Esophagus squamous epithelium (tissue), 5 donors: ENCODE results near the gene CPNE5. TPM values are rescaled to one million over a fixed set of nuclear protein-coding genes. Genes with fewer than 3 reads are reported as not detected.
A peak's percentile ranks its signal among the peaks of the same experiment; 100 is the strongest.

Experiments used
- DNase-seq: peaks from one replicate; lab custom pipeline; 2025; lab: John Stamatoyannopoulos, UW
- H3K27ac ChIP-seq, 4 donors: fragments of 200-600 bp; sonication (generic); one replicate each; pipeline ENCODE4 v1.5.1; 2016 to 2019; ENCODE audit warnings: mild to moderate bottlenecking in 1 of 4
- H3K27me3 ChIP-seq, 4 donors: fragments of 200-600 bp; sonication (generic); 1 replicate in 3 of 4; 2 replicates in 1 of 4; pipeline versions ENCODE4 v1.5.1 to v1.6.0; 2017 to 2021; ENCODE audit warnings: antibody characterized with exemption in 1 of 4
- H3K36me3 ChIP-seq, 3 donors: fragments of 200-600 bp; sonication (generic); one replicate each; pipeline ENCODE4 v1.5.1; 2016 to 2019
- H3K4me1 ChIP-seq, 3 donors: fragments of 200-600 bp; sonication (generic); one replicate each; pipeline ENCODE4 v1.5.1; 2017 to 2019
- H3K4me3 ChIP-seq, 4 donors: fragments of 200-600 bp; sonication (generic); 1 replicate in 3 of 4; 2 replicates in 1 of 4; pipeline ENCODE4 v1.5.1; 2016 to 2019; ENCODE audit warnings: mild to moderate bottlenecking in 2 of 4, moderate library complexity in 1 of 4
- H3K9me3 ChIP-seq, 3 donors: fragments of 200-600 bp; sonication (generic); one replicate each; pipeline ENCODE4 v1.5.1; 2016 to 2019
- CTCF ChIP-seq, 6 experiments: fragments of 450-650 bp in 4 of 6; fragments of 200-600 bp in 2 of 6; sonication (generic) in 2 of 6; IDR thresholded peaks; one replicate each; pipeline ENCODE4 v1.5.1; 2016 to 2019; ENCODE audit warnings: antibody characterized with exemption in 6 of 6, mild to moderate bottlenecking in 4 of 6, moderate library complexity in 4 of 6
- POLR2A ChIP-seq, 4 donors: fragments of 450-650 bp; IDR thresholded peaks; one replicate each; pipeline ENCODE4 v1.6.1; 2017; ENCODE audit warnings: antibody characterized with exemption in 4 of 4, mild to moderate bottlenecking in 4 of 4, moderate library complexity in 3 of 4
- WGBS, 2 donors: methylation state at CpG; one replicate each; pipeline ENCODE4 v1.1.5; 2018; 5-methylcytosine and 5-hydroxymethylcytosine counted together
- intact Hi-C: fragments of 100-400 bp; cut with DNase I; formaldehyde crosslinking; loops from one replicate; pipeline ENCODE4 v1.15.0; 2022
- total RNA-seq, 4 donors: library from RNA; depleted of rRNA; stranded (reverse); fragments of >200 nt; gene quantifications; one replicate each; pipeline ENCODE4 v1.1.0, GENCODE V29; 2016
- donor health status: DM: yes; HTN: yes; CAD: no.

CPNE5 gene
- total RNA-seq, 4 donors from 2014 or later = 1.2 to 2.5 (median 1.5) TPM

DNA sequence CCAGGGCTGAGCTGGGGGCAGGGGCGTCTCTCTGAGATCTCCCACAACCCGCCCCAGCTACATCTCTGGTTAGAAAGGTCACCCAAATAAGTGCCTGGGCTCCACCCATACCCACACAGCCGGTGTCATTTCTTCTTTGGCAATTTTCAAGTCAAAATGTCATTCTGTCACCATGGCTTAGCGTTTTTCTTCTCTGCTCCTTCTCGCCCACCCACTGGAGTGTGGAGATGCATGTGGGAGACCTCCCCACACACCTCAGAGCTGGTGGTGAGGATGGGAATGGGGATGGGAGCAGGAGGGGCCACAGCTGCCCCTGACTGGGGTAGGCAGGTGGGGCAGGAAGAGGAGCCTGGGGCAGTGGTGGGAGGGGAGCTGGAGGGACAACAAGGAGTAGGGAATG is 63.1 kb downstream of the CPNE5 start:
- Histone ChIP-seq H3K4me3 (no peak overlapping the region), H3K36me3 (no peaks in the 10 kb centered on the region), H3K27ac (no peak overlapping the region), H3K27me3 (peaks cover 0 to 21% (median 0%) of the 10 kb centered on the region in 4 donors), H3K4me1 (peaks cover 0 to 4% (median 0%) of the 10 kb centered on the region in 3 donors), H3K9me3 (no peaks in the 10 kb centered on the region)
- DNase-seq = no peak
- intact Hi-C loops = no loop called here
- TF ChIP-seq POLR2A (IDR thresholded peaks at IDR 0.05) (no peak), CTCF (IDR thresholded peaks at IDR 0.05) (no peak)
- WGBS, 2 donors = 73 to 79% methylated on average over 3 of the region's 5 CpGs

DNA sequence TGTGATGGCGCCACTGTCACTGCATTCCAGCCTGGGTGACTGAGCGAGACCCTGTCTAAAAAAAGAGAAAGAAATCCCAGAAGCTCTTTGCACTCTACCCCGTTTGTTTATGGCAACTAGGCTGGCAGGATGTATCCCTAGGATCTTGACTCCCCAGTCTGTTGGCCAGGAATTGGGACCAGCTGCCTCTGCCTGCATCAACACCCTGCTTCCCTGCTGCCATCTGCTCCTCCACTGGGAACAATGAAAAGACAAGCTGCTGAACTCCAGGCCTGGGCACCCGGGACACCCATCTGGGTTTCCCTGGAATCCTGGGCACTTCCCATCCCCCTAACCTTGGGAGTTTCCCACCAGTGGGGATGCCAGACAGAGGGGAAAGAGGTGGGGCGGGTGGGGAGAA is 64.9 kb downstream of the CPNE5 start:
- H3K36me3 ChIP-seq = no peaks in the 10 kb centered on the region
- peaks cover 0 to 18% (median 0%) of the 10 kb centered on the region in 4 donors for H3K27me3 ChIP-seq
- H3K9me3 ChIP-seq = no peaks in the 10 kb centered on the region
- no peak for DNase-seq
- H3K4me3 ChIP-seq = no peak overlapping the region
- no peak overlapping the region for H3K27ac ChIP-seq
- intact Hi-C loops = no loop called here
- H3K4me1 ChIP-seq = peaks cover 0 to 13% (median 8%) of the 10 kb centered on the region in 3 donors
- TF ChIP-seq POLR2A (IDR thresholded peaks at IDR 0.05) = no peak
- TF ChIP-seq CTCF (IDR thresholded peaks at IDR 0.05) = no peak
- WGBS, 2 donors = 78 to 80% methylated on average over 1 to 3 of the region's 5 CpGs

GRCh38 chr6:36772397-36772796 is 66.8 kb downstream of the CPNE5 start:
- WGBS, 2 donors = 84 to 86% methylated on average over 5 to 8 of the region's 8 CpGs
- TF ChIP-seq POLR2A (IDR thresholded peaks at IDR 0.05) (no peak), CTCF (IDR thresholded peaks at IDR 0.05) (no peak)

GRCh38 chr6:36771145-36771544 is 68.1 kb downstream of the CPNE5 start:
- Histone ChIP-seq H3K36me3 (no peaks in the 10 kb centered on the region), H3K27me3 (peaks cover 0 to 2% (median 0%) of the 10 kb centered on the region in 4 donors), H3K9me3 (no peaks in the 10 kb centered on the region), H3K4me1 (peaks cover 0 to 27% (median 14%) of the 10 kb centered on the region in 3 donors), H3K4me3 (no peak overlapping the region), H3K27ac (no peak overlapping the region)
- no peak for DNase-seq
- 93% methylated on average over 2 of the region's 2 CpGs; no CpG with 5 or more reads in 1 of the 2 donors for WGBS, 2 donors
- intact Hi-C loops = no loop called here
- TF ChIP-seq POLR2A (IDR thresholded peaks at IDR 0.05) (no peak), CTCF (IDR thresholded peaks at IDR 0.05) (no peak)

More at GRCh38 chr6:36772397-36772796, 66.8 kb downstream of the CPNE5 start:
- H3K4me3 ChIP-seq = no peak overlapping the region
- intact Hi-C loops = no loop called here
- H3K4me1 ChIP-seq = peaks cover 0 to 23% (median 14%) of the 10 kb centered on the region in 3 donors
- H3K36me3 ChIP-seq = no peaks in the 10 kb centered on the region
- H3K27ac ChIP-seq = no peak overlapping the region
- H3K9me3 ChIP-seq = no peaks in the 10 kb centered on the region
- H3K27me3 ChIP-seq = peaks cover 0 to 4% (median 0%) of the 10 kb centered on the region in 4 donors
- no peak for DNase-seq

- peak overlapping the region in 2 of 4 donors; percentile 50 to 56 for H3K27ac ChIP-seq
Observed at GRCh38 chr6:36769676-36770499, 69.4 kb downstream of the CPNE5 start.

More at GRCh38 chr6:36769676-36770499, 69.4 kb downstream of the CPNE5 start:
- Histone ChIP-seq H3K27me3 (no peaks in the 10 kb centered on the region), H3K36me3 (no peaks in the 10 kb centered on the region), H3K4me3 (no peak overlapping the region), H3K9me3 (no peaks in the 10 kb centered on the region), H3K4me1 (peaks cover 0 to 38% (median 18%) of the 10 kb centered on the region in 3 donors)
- TF ChIP-seq CTCF (IDR thresholded peaks at IDR 0.05) (no peak), POLR2A (IDR thresholded peaks at IDR 0.05) (no peak)
- intact Hi-C loops = loop anchor here (5.0 to 10.0 kb wide), 2 partner anchors 77 to 435 kb away; no protein-coding TSS in a partner anchor
- no peak for DNase-seq
- WGBS, 2 donors = 67% methylated on average over 7 to 14 of the region's 18 CpGs
